22Rv1 (cell line): ENCODE measurements around the gene GPATCH1.

ENCODE experiments used
- CTCF ChIP-seq: fragments of 450-650 bp; IDR thresholded peaks from 2 replicates; pipeline ENCODE4 v1.5.1; 2017; ENCODE audit warnings: mild to moderate bottlenecking
- ZFX ChIP-seq: fragments of 450-650 bp; IDR thresholded peaks from 2 replicates; pipeline ENCODE4 v1.6.1; 2017; ENCODE audit warnings: antibody characterized with exemption, borderline replicate concordance

GRCh38 chr19:33067121-33067520 lies 13.9 kb upstream of the GPATCH1 start:
- TF ChIP-seq CTCF (no peak), ZFX (no peak)
